ENCODE data around the gene CMPK1.

Gene CMPK1

DNA sequence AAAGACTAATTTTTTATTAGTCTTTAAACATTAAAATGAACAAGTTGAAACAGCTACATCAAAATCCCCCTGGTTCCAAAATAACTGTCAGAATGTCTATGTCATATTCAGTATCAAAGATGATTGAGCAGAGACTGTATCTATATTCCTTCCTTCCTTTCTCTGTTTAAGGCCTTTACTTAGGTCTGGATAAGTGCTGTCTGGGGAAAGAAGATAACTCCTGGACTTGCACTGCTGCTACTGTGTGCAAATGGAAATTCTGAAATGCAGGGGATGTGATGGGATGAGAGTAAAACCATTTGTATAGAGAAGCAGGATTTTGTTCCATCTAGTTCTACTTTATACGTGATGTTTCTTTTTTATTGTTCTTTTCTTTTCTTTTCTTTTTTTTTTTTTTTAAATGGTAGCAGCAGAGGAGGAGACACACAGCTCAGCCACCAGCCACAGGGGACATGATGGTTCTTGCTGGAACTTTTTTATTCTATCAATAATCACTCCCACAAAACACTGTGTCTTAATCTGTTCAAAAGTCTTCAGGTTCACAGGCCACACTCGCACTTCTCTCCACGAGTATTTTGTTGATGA, 48.9 kb downstream of the CMPK1 start:
- Histone ChIP-seq H3K9me3 (ENCODE audit: insufficient read depth, low read length) (no peaks in the 10 kb centered on the region), H3K4me3 (ENCODE audit: insufficient read length, low read depth) (no peak overlapping the region), H3K36me3 (ENCODE audit: insufficient read depth, insufficient read length, low read length) (peaks cover 24% of the 10 kb centered on the region), H3K27me3 (ENCODE audit: insufficient read depth, insufficient read length) (peaks cover 4% of the 10 kb centered on the region), H3K9ac (ENCODE audit: insufficient read length, low read depth) (no peak overlapping the region), H3K4me1 (ENCODE audit: insufficient read depth, insufficient read length) (no peaks in the 10 kb centered on the region)
- TF ChIP-seq ZNF274 (IDR thresholded peaks at IDR 0.05; ENCODE audit: low read depth, low read length) (no peak), YY1 (IDR thresholded peaks at IDR 0.05; ENCODE audit: insufficient read depth, insufficient read length) (no peak), SUZ12 (IDR thresholded peaks at IDR 0.05; ENCODE audit: extremely low read depth, insufficient read depth, insufficient read length) (no peak)
- DNase-seq (ENCODE audit: low read depth, low spot score) = no peak

GRCh38 chr1:47384083-47384482, 50.5 kb downstream of the CMPK1 start:
- H3K4me1 ChIP-seq (ENCODE audit: insufficient read depth, insufficient read length) = no peaks in the 10 kb centered on the region
- DNase-seq (ENCODE audit: low read depth, low spot score) = no peak
- TF ChIP-seq ZNF274 (IDR thresholded peaks at IDR 0.05; ENCODE audit: low read depth, low read length) (no peak), SUZ12 (IDR thresholded peaks at IDR 0.05; ENCODE audit: extremely low read depth, insufficient read depth, insufficient read length) (no peak)
- no peak overlapping the region for H3K4me3 ChIP-seq (ENCODE audit: insufficient read length, low read depth)
- no peaks in the 10 kb centered on the region for H3K9me3 ChIP-seq (ENCODE audit: insufficient read depth, low read length)
- peaks cover 19% of the 10 kb centered on the region for H3K36me3 ChIP-seq (ENCODE audit: insufficient read depth, insufficient read length, low read length)
- peaks cover 11% of the 10 kb centered on the region for H3K27me3 ChIP-seq (ENCODE audit: insufficient read depth, insufficient read length)
- H3K9ac ChIP-seq (ENCODE audit: insufficient read length, low read depth) = no peak overlapping the region

DNA sequence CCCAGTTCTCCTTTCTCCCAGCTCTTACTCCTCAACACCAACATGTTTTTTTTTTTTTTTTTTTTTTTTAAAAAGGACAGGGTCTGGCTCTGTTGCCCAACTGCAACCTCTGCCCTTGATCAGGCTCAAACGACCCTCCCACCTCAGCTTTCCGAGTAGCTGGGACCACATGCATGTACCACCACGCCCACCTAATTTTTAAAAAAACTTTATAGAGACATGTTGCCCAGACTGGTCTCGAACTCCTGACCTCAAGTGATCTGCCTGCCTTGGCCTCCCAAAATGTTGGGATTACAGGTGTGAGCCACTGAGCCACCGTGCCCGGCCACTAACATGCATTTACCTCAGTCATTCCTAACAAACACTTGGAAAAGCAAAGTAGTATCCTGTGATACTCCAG, 51.4 kb downstream of the CMPK1 start:
- Histone ChIP-seq H3K4me1 (ENCODE audit: insufficient read depth, insufficient read length) (no peaks in the 10 kb centered on the region), H3K9ac (ENCODE audit: insufficient read length, low read depth) (no peak overlapping the region), H3K36me3 (ENCODE audit: insufficient read depth, insufficient read length, low read length) (peaks cover 19% of the 10 kb centered on the region), H3K4me3 (ENCODE audit: insufficient read length, low read depth) (no peak overlapping the region), H3K27me3 (ENCODE audit: insufficient read depth, insufficient read length) (peaks cover 11% of the 10 kb centered on the region), H3K9me3 (ENCODE audit: insufficient read depth, low read length) (no peaks in the 10 kb centered on the region)
- no peak for TF ChIP-seq YY1 (IDR thresholded peaks at IDR 0.05; ENCODE audit: insufficient read depth, insufficient read length)
- no peak for TF ChIP-seq SUZ12 (IDR thresholded peaks at IDR 0.05; ENCODE audit: extremely low read depth, insufficient read depth, insufficient read length)
- no peak for TF ChIP-seq ZNF274 (IDR thresholded peaks at IDR 0.05; ENCODE audit: low read depth, low read length)
- DNase-seq (ENCODE audit: low read depth, low spot score) = no peak

GRCh38 chr1:47386268-47386667, 52.7 kb downstream of the CMPK1 start:
- no peaks in the 10 kb centered on the region for H3K4me1 ChIP-seq (ENCODE audit: insufficient read depth, insufficient read length)
- peaks cover 11% of the 10 kb centered on the region for H3K27me3 ChIP-seq (ENCODE audit: insufficient read depth, insufficient read length)
- no peaks in the 10 kb centered on the region for H3K9me3 ChIP-seq (ENCODE audit: insufficient read depth, low read length)
- no peak overlapping the region for H3K9ac ChIP-seq (ENCODE audit: insufficient read length, low read depth)
- no peak for DNase-seq (ENCODE audit: low read depth, low spot score)
- H3K36me3 ChIP-seq (ENCODE audit: insufficient read depth, insufficient read length, low read length) = peaks cover 11% of the 10 kb centered on the region
- TF ChIP-seq ZNF274 (IDR thresholded peaks at IDR 0.05; ENCODE audit: low read depth, low read length) = no peak
- no peak for TF ChIP-seq SUZ12 (IDR thresholded peaks at IDR 0.05; ENCODE audit: extremely low read depth, insufficient read depth, insufficient read length)
- TF ChIP-seq YY1 (IDR thresholded peaks at IDR 0.05; ENCODE audit: insufficient read depth, insufficient read length) = no peak
- H3K4me3 ChIP-seq (ENCODE audit: insufficient read length, low read depth) = no peak overlapping the region

- Histone ChIP-seq H3K27me3 (ENCODE audit: insufficient read depth, insufficient read length) (peaks cover 11% of the 10 kb centered on the region), H3K4me1 (ENCODE audit: insufficient read depth, insufficient read length) (no peaks in the 10 kb centered on the region), H3K36me3 (ENCODE audit: insufficient read depth, insufficient read length, low read length) (no peaks in the 10 kb centered on the region), H3K9me3 (ENCODE audit: insufficient read depth, low read length) (no peaks in the 10 kb centered on the region), H3K9ac (ENCODE audit: insufficient read length, low read depth) (peak overlapping the region; percentile 12), H3K4me3 (ENCODE audit: insufficient read length, low read depth) (no peak overlapping the region)
- no peak for TF ChIP-seq ZNF274 (IDR thresholded peaks at IDR 0.05; ENCODE audit: low read depth, low read length)
- DNase-seq (ENCODE audit: low read depth, low spot score) = no peak
Observed at GRCh38 chr1:47388030-47388890, 54.7 kb downstream of the CMPK1 start.

GRCh38 chr1:47388891-47389238, 55.3 kb downstream of the CMPK1 start:
- Histone ChIP-seq H3K4me1 (ENCODE audit: insufficient read depth, insufficient read length) (no peaks in the 10 kb centered on the region), H3K4me3 (ENCODE audit: insufficient read length, low read depth) (no peak overlapping the region), H3K9me3 (ENCODE audit: insufficient read depth, low read length) (no peaks in the 10 kb centered on the region), H3K27me3 (ENCODE audit: insufficient read depth, insufficient read length) (peaks cover 11% of the 10 kb centered on the region), H3K9ac (ENCODE audit: insufficient read length, low read depth) (no peak overlapping the region), H3K36me3 (ENCODE audit: insufficient read depth, insufficient read length, low read length) (no peaks in the 10 kb centered on the region)
- TF ChIP-seq SUZ12 (IDR thresholded peaks at IDR 0.05; ENCODE audit: extremely low read depth, insufficient read depth, insufficient read length) = no peak
- no peak for TF ChIP-seq YY1 (IDR thresholded peaks at IDR 0.05; ENCODE audit: insufficient read depth, insufficient read length)
- no peak for TF ChIP-seq ZNF274 (IDR thresholded peaks at IDR 0.05; ENCODE audit: low read depth, low read length)
- DNase-seq (ENCODE audit: low read depth, low spot score) = peak; percentile 63

DNA sequence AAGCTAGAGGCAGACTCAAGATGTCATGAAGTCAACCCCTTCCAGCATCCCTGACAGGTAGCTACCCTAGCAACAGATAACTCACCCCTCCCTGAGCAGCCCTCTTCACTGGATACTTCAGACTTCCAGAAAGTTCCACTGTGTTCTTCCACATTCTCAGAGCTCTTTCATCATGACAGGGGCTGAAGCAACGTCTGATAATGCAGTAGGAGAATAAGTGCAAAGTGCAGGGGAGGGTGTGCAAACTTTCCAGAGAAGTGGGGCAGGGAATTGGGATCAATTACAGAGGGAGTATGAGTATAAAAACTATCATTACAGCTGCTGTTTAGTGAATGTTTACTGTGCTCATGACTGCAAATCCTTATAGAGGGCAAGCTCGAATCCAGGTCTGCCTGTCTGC, 56.1 kb downstream of the CMPK1 start:
- Histone ChIP-seq H3K4me1 (ENCODE audit: insufficient read depth, insufficient read length) (no peaks in the 10 kb centered on the region), H3K4me3 (ENCODE audit: insufficient read length, low read depth) (no peak overlapping the region), H3K9me3 (ENCODE audit: insufficient read depth, low read length) (no peaks in the 10 kb centered on the region), H3K27me3 (ENCODE audit: insufficient read depth, insufficient read length) (peaks cover 11% of the 10 kb centered on the region), H3K9ac (ENCODE audit: insufficient read length, low read depth) (no peak overlapping the region), H3K36me3 (ENCODE audit: insufficient read depth, insufficient read length, low read length) (no peaks in the 10 kb centered on the region)
- no peak for TF ChIP-seq SUZ12 (IDR thresholded peaks at IDR 0.05; ENCODE audit: extremely low read depth, insufficient read depth, insufficient read length)
- no peak for DNase-seq (ENCODE audit: low read depth, low spot score)
